Urinary bladder (tissue), 4 donors: ENCODE measurements around the gene CYTH4. TPM values are rescaled to one million over a fixed set of nuclear protein-coding genes. Genes with fewer than 3 reads are reported as not detected.
"Not testable (repeated sequence)": the region's sequence is repeated elsewhere in the genome, so short reads cannot be mapped to it uniquely, and the experiment has no call there.

ENCODE experiments used
- DNase-seq: peaks from one replicate; pipeline ENCODE4 v3.0.0-alpha.2; 2015; ENCODE audit errors: extremely low spot score
- H3K27ac ChIP-seq: one replicate; pipeline ENCODE4 v1.5.1; 2013; ENCODE audit warnings: low read depth, mild to moderate bottlenecking, moderate library complexity
- H3K36me3 ChIP-seq: one replicate; pipeline ENCODE4 v1.6.1; 2013; ENCODE audit warnings: mild to moderate bottlenecking, moderate library complexity; ENCODE audit not compliant: insufficient read depth
- H3K4me1 ChIP-seq: one replicate; pipeline ENCODE4 v1.6.1; 2013; ENCODE audit warnings: mild to moderate bottlenecking, moderate library complexity; ENCODE audit not compliant: insufficient read depth
- H3K4me3 ChIP-seq: one replicate; pipeline ENCODE4 v1.5.1; 2013; ENCODE audit warnings: low read depth, low read length
- whole genome bisulfite sequencing: extraction: QIAGEN DNeasy Blood & Tissue Kit; methylation state at CpG from one replicate; pipeline ENCODE4 v1.1.7; 2013; 5-methylcytosine and 5-hydroxymethylcytosine counted together
- polyA plus RNA-seq: library from polyadenylated mRNA; stranded (reverse); fragments of 200-250 nt; gene quantifications from one replicate; pipeline ENCODE4 v1.2.3, GENCODE V29; 2013
- total RNA-seq: library from RNA; depleted of rRNA; stranded (reverse); fragments of >200 nt; gene quantifications from one replicate; pipeline ENCODE4 v1.2.3, GENCODE V29; 2014
- donor health status: healthy with polysubstance abuse.
- donor health status: healthy.

The CYTH4 gene
- 10.8 TPM for total RNA-seq
- 5.2 TPM for polyA plus RNA-seq

- Histone ChIP-seq H3K4me3 (peak within 1 kb of the TSS; percentile 13), H3K4me1 (no peaks in the 10 kb centered on the region), H3K27ac (no peak within 1 kb of the TSS), H3K36me3 (no peaks in the 10 kb centered on the region)
- no peak for DNase-seq
- WGBS: 36% methylated on average over 12 of the region's 12 CpGs
These were observed at the start of gene CYTH4 for GRCh38 chr22:37282385-37282677. CYTH4 (plus strand) TSS chr22:37282508; CDS start chr22:37282570, 62 bp downstream.

GRCh38 chr22:37233371-37233750 is 48.9 kb upstream of the CYTH4 start:
- H3K4me1 ChIP-seq, H3K27ac ChIP-seq, H3K4me3 ChIP-seq, H3K36me3 ChIP-seq, DNase-seq: not testable (repeated sequence)
- 87% methylated on average over 12 of the region's 12 CpGs for WGBS

GRCh38 chr22:37233751-37234631 is 48.3 kb upstream of the CYTH4 start:
- Histone ChIP-seq H3K4me1 (no peaks in the 10 kb centered on the region), H3K27ac (no peak overlapping the region), H3K4me3 (no peak overlapping the region), H3K36me3 (no peaks in the 10 kb centered on the region)
- DNase-seq: no peak
- WGBS: 56% methylated on average over 27 of the region's 27 CpGs

GRCh38 chr22:37234736-37235711 is 47.3 kb upstream of the CYTH4 start:
- Histone ChIP-seq H3K36me3 (no peaks in the 10 kb centered on the region), H3K27ac (no peak overlapping the region), H3K4me3 (no peak overlapping the region), H3K4me1 (no peaks in the 10 kb centered on the region)
- no peak for DNase-seq
- WGBS: 82% methylated on average over 16 of the region's 16 CpGs

- no peaks in the 10 kb centered on the region for H3K4me1 ChIP-seq
- no peak overlapping the region for H3K4me3 ChIP-seq
- H3K27ac ChIP-seq: no peak overlapping the region
- H3K36me3 ChIP-seq: no peaks in the 10 kb centered on the region
- WGBS: 95% methylated on average over 3 of the region's 3 CpGs
- no peak for DNase-seq
These were observed 46.3 kb upstream of the CYTH4 start for GRCh38 chr22:37235897-37236607.

GRCh38 chr22:37237371-37238268 is 44.7 kb upstream of the CYTH4 start:
- DNase-seq: no peak
- H3K4me1 ChIP-seq: no peaks in the 10 kb centered on the region
- no peak overlapping the region for H3K27ac ChIP-seq
- 67% methylated on average over 20 of the region's 20 CpGs for WGBS
- H3K4me3 ChIP-seq: no peak overlapping the region
- no peaks in the 10 kb centered on the region for H3K36me3 ChIP-seq

- Histone ChIP-seq H3K36me3 (no peaks in the 10 kb centered on the region), H3K4me1 (no peaks in the 10 kb centered on the region), H3K27ac (no peak overlapping the region), H3K4me3 (no peak overlapping the region)
- DNase-seq: no peak
- 67% methylated on average over 10 of the region's 10 CpGs for WGBS
These were observed 42.7 kb upstream of the CYTH4 start for GRCh38 chr22:37239336-37240239.

- Histone ChIP-seq H3K36me3 (no peaks in the 10 kb centered on the region), H3K27ac (no peak overlapping the region), H3K4me3 (no peak overlapping the region), H3K4me1 (no peaks in the 10 kb centered on the region)
- DNase-seq: no peak
- WGBS: 83% methylated on average over 11 of the region's 11 CpGs
These were observed 41.9 kb upstream of the CYTH4 start for GRCh38 chr22:37240240-37240940.

GRCh38 chr22:37240941-37241320 is 41.4 kb upstream of the CYTH4 start:
- whole genome bisulfite sequencing: 86% methylated on average over 7 of the region's 7 CpGs
- H3K27ac ChIP-seq: no peak overlapping the region
- DNase-seq: no peak
- no peak overlapping the region for H3K4me3 ChIP-seq
- no peaks in the 10 kb centered on the region for H3K36me3 ChIP-seq
- H3K4me1 ChIP-seq: no peaks in the 10 kb centered on the region

- 56% methylated on average over 19 of the region's 19 CpGs for WGBS
These were observed 40.8 kb upstream of the CYTH4 start for GRCh38 chr22:37241351-37242142.

GRCh38 chr22:37242395-37242918 is 39.9 kb upstream of the CYTH4 start:
- 48% methylated on average over 16 of the region's 16 CpGs for WGBS
- Histone ChIP-seq H3K27ac (no peak overlapping the region), H3K36me3 (no peaks in the 10 kb centered on the region), H3K4me3 (peak overlapping the region; percentile 8), H3K4me1 (no peaks in the 10 kb centered on the region)
- DNase-seq: no peak

More at GRCh38 chr22:37241351-37242142, 40.8 kb upstream of the CYTH4 start:
- no peaks in the 10 kb centered on the region for H3K4me1 ChIP-seq
- DNase-seq: no peak
- H3K4me3 ChIP-seq: no peak overlapping the region
- no peak overlapping the region for H3K27ac ChIP-seq
- H3K36me3 ChIP-seq: no peaks in the 10 kb centered on the region
